NCI-H82 (cell line): ENCODE measurements around the gene PPP1R3G.

ENCODE experiments used
- DNase-seq: peaks from one replicate; lab custom pipeline; 2025; lab: John Stamatoyannopoulos, UW

PPP1R3G gene

DNA sequence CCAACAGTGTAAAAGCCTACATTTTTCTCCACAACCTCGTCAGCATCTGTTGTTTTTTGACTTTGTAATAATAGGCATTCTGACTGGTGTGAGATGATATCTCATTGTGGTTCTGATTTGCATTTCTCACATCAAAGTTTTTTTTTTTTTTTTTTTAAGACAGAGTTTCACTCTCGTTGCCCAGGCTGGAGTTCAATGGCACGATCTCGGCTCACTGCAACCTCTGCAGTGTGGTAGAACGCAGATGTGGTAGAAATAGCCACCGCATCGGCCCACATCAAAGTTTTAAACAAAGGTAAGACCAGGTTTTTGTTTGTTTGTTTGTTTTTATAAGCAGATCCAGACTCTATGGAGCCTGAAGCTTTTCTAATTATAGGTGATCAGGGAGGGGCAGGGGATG, 12.7 kb upstream of the PPP1R3G start:
- DNase-seq = no peak

DNA sequence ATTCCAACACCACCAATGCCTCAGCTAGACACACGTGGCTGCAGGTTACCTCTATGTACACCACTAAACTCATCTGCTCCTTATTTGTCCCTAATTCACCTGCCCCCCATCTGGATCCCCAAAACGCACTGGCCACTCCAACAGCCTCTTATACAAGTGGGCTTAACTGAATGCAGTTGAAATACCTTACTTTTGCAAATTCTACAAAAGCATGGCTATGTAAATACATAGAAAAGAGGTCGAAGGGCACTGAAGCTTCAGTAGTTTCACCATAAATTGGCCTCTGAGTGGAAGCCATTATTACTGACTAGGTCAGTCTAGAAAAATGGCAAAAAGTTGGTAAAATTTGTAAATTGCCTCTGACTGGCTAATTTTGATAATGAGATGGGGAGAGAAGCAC, 11.1 kb upstream of the PPP1R3G start:
- DNase-seq = no peak

DNA sequence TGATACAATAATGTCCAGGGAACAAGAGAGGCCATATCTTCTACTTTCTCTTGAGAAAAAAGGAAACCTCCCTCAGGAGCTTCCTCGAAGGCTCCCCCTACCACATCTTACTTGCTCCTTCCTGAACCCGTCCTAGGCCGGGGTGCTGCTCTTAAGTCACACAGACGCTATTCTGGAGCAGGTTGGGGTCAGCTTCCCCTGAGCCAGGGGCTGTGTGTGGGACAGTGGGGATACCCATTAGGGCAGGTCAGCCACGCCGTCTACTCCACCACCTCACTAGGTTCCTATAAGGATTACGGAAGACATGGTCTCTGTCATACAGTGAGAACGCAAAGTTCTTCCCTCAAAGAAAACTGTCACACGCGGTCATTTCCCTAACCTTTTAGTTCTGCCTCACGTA, 8.2 kb upstream of the PPP1R3G start:
- no peak for DNase-seq

DNA sequence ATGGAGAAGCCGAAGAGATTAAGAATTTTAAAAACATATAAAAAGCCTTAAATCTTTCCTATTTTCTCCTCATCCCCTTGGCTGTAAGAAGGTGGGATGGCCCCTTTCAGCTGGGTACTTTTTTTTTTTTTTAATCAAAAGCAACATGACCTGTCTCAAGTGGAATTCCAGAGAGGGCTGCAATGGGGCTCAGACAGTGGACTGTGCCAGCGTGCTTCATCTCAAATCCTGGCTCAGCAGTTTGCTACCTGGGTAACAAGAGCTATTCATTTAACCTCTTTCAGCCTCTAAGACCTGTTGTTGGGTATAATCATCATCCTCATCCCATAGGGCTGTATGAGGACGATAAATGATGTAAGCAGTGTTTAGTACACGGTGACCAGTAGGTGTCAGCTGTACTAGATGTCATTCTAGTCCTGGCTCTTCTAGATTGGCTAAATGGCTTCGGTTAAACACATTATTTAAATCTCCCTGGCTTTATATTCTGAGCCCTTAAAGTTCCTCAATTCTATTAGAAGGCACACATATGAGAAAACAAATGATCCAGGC, 6.9 kb upstream of the PPP1R3G start:
- DNase-seq = peak; percentile 35

DNA sequence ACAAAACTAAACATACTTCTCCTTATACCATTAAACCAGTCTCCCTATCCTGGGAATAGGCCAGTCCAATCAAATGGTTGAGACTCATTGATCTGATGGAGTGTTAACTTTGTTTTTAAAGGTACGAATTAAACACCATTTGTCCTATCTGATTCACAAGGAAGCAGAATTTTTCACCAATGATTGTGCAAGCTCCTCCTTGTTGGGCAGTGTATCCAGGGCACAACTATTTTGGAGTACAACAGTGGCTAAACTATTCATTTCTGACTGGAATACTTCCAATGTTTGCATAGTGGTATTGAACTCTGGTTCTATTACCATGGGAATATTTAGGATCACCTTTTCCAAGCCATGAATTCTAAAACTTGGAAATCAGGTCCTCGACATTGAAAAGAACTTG, 5.4 kb upstream of the PPP1R3G start:
- DNase-seq = no peak

DNA sequence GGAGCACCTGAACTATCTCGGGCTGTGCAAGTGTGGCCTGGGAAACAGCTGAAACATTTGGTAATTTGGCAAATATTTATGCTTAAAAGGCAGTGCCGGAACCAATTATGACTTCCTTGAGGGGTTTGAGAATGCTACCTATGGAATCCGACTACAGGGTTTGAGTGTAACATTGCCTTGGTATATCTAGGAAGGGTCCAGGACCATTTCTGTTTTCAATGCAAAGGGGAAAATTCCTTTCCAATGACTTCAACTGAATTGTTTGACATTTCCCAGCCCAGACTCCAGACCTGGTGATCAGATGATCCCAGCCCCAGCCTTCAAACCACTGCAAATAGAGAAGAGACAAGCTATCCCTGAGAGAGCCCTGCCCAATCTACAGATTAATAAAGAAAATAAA, 4.6 kb upstream of the PPP1R3G start:
- no peak for DNase-seq

DNA sequence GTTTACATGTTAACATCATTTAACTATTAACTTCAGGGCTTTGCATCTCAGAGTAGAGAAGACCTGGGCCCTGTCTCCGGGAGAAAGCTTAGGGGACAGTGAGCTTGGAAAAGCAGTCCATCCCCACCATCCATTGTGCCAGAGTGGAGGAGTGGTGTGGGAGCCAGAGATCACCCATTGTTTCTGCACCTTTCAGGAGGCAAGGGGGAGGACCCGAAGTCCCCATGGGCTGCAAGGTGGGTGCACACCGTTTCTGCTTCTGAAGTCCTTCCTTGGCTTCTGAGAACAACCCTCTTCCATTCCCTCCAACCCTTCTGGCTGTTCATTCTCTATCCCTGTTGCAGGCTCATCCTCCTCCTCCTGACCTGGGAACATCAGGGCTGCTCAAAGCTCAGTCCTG, 4.0 kb upstream of the PPP1R3G start:
- DNase-seq = no peak

DNA sequence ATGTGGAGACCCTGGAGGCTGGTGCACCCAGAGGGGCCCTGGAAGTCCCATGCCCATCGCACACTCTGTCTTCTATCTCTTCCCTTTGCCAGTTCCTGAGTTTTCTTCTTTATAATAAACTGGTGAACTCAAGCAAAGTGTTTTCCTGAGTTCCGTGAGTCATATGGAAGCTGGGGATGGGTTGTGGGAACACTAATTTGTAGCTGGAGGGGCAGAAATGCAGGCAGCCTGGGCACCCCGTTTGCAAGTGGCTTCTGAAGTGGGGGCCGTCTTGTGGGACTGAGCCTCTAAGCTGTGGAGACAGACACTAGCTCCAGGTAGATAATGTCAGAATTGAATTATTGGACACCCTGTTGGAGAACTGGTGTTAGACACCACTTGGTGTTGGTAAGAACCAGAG, 3.2 kb upstream of the PPP1R3G start:
- DNase-seq = no peak

DNA sequence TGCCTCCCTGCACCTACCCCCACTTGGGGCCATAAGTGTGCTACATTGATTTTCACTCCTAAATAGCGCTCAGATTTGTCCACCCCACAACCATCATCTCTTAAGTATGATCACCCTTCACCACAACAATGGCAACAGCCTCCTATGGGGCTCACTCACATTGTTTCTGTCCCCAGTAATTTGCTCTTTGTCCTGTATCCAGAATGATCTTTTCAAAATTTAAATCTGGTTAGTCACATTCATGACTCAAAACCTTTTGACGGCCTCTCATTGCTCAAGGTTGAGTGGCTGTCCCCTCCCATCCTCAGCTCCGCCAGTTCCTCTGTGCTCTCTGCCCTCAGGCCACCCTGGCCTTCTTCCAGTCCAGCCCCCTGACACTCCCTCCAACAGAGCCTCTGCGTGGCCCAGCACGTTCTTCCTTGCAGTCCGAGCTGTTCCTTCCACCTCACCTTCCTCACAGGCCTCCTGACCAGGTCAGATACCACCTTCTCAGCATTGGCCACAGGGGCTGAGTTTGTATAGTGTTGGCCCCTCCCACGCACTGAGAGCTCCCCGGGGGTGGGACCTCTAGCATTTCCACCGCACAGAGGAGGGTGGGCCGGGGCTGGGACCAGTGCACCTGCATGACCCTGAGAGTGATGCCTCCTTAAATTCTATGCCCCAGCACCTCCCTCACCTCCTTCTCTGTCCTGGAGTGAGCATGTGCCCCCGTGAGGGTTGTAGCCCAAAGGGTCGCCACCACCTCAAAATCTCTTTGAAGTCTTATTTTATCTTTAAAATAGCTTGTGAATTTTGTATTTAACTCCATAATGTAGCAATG, 2.4 kb upstream of the PPP1R3G start:
- DNase-seq = no peak

DNA sequence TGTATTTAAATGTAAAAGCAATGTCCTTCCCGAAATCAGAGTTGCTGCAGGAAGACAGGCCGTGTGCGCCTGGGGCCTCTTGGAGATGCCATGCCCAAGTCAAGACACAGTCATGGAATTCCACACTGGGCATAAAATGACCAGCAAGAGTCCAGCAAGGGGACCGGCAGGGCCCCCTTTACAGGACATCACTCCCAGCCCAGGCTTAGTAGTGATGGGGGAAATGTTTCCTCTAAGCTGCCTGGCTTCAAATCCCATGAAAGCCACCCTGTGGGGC, 1.9 kb upstream of the PPP1R3G start:
- no peak for DNase-seq

DNA sequence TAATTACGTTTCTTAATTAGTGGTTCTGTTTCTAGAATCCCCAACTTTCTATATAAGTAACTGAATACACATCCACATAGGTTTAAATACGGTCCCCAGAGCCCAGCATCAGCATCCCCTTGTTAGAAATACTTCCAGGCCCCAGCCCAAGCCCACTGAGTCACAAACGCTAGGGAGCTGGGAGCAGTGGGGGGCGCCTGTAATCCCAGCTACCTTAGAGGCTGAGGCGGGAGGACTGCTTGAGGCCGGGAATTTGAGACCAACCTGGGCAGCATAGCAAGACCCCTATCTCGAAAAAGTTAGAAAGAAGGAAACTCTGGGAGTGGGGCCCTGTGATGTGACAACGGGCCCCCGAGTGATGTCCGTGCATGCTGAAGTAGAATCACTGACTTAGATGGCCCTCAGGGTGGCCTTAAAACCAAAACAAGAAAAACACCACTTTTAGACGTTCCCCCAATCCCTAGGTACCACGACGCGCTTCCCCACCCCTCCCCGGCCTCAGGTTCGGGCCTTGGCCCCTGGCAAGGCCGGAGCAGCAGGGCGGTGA, 1.3 kb upstream of the PPP1R3G start:
- no peak for DNase-seq

DNA sequence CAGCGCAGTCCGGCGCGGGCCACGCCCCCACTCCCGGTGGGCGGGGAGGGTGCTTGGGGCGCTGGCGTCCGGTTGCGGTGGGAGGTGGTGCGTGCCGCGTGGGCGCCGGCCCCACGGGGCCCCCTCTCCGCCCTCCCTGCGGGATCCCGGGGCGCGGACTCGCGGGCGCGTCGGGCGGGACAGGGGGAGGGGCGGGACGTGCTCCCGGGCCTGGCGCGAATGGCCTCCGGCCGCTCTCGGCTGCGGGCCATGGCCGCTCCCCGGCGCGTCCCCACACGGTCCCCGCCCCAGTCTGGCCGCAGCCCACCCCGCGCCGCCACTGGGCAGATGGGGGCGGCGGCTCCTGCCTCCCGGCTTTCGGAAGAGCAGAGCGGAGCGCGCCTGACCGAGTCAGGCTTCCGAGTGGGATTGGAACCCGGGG, 771 bp upstream of the PPP1R3G start:
- DNase-seq = no peak

DNA sequence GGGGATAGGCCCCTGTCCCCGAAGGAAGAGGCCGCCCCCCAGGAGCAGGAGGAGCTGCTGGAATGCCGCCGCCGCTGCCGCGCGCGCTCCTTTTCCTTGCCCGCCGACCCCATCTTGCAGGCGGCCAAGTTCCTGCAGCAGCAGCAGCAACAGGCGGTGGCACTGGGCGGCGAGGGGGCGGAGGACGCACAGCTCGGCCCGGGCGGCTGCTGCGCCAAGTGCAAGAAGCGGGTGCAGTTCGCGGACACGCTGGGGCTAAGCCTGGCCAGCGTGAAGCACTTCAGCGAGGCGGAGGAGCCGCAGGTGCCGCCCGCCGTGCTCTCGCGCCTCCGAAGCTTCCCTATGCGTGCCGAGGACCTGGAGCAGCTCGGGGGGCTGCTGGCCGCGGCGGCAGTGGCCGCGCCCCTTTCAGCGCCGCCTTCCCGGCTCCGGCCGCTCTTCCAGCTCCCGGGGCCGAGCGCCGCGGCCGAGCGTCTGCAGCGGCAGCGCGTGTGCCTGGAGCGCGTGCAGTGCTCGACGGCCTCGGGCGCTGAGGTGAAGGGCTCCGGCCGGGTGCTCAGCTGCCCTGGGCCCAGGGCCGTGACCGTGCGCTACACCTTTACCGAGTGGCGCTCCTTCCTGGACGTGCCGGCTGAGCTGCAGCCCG, 630 bp downstream of the PPP1R3G start:
- peak; percentile 29 for DNase-seq

DNA sequence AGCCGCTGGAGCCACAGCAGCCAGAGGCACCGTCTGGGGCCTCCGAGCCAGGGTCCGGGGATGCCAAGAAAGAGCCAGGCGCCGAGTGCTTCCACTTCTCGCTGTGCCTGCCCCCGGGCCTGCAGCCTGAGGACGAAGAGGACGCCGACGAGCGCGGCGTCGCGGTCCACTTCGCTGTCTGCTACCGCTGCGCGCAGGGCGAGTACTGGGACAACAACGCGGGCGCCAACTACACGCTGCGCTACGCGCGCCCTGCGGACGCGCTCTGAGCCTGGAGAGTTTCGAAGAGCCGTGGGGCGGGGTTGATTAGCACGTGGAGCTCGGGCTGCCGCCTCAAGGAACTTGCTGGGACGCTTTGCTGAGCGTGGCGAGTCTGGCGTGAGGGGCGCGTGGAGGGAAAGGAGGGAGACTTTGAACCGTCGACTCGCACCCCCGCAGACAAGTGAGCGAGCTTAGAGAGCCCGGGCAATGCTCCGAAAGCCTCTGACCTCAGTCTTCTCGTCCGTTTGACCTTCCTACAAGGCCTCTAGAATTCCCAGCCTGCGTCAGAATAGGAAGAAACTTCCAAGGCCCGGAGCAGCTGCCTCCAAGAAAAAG, 1.3 kb downstream of the PPP1R3G start:
- DNase-seq = no peak

DNA sequence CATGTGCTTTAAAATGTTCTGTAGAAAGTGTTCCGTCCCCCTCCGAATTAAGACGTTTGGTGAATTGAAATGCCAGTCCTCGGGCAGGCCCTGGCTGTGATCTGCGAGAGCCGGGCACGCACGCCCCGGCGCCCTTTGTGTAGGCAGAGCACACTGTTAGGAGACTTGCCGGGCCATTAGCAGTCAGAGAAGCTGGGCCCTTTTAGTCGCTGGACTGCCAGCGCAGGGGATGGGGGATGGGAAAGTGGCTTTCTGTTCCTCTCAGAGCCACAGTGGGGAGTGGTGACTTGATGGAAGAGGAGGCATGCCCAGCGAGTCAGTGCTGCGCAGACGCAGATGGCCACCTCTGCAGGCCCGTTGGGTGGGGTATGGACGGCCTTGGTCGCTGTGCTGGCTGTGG, 2.2 kb downstream of the PPP1R3G start:
- DNase-seq = no peak

DNA sequence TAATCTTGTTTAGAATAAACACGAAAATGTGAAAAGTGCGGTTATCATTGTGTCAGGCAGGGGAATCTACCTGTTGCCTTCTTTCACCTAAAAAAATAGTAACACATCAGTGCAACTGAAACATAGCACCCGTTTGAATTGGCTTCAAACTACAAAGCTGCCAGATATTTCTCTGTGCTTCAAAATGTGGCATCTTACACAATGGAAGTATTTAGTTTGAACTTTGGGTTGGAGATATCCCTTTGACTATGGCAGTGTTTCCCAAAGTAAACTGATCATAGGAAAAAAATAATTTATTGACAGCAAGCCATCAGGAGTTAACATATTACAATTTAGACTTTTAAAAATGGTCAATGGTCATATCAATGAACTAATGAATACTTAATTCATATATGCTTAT, 3.6 kb downstream of the PPP1R3G start:
- DNase-seq = no peak

DNA sequence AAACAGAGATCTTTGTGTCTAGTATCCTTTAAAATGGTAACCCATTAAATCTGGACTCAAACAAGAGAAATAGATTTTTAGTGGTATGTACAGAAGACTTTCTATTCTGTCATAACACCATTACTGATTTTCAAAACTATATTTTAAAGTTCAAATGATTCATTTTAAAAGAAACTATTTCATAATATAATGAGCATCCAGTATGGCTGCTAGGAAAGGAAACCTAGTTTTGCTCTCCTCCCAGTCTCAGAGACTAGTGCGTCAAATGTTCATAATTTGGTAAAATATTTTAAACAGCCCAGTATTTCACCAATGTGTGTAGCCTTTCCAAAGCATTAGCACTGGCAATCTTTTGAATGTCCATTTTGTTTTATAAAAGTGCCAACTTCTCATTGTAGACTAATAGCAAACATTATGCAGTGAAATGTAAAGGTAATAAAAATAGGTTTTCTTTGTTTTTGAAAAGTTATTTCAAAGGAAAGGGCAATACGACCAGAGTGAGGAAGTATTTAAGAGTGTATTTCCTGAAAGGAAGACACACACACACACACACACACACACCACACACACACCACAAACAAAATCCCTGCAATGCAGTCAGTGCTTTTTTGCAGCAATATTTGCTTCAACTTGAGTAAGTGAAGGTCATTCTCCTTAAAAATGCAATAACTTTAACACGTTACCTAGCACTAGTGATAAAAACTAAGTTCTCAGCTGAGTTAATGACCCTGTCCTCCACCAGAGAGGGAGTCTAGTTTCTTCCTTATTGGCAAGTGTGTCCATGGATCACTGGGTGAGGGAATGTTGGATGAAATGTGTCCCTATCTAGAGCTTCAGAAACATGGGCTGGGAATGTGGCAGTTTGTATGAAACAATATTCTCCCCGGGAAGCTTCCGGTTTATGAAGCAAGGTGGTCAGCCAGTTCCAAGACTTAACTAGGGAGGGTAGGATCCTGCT, 4.6 kb downstream of the PPP1R3G start:
- no peak for DNase-seq

DNA sequence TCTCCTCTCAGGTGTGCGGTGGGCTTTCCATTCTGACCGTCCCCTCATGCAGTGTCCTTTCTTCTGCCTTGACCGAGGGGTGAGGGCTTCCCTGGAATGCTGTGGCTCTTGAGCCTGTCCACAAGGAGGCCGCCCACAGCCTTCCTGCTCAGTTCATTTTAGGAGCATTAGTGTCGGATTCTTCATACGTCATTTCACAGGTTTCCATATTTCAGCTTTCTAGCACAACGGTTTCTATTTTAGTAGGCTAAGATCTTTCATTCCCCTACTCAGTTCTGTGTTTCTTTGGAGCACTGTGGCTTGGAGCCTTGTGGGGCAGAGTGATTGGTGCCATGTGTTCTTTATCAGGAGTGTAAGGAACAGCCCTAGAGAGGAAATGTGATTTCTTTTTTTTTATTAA, 5.5 kb downstream of the PPP1R3G start:
- no peak for DNase-seq

DNA sequence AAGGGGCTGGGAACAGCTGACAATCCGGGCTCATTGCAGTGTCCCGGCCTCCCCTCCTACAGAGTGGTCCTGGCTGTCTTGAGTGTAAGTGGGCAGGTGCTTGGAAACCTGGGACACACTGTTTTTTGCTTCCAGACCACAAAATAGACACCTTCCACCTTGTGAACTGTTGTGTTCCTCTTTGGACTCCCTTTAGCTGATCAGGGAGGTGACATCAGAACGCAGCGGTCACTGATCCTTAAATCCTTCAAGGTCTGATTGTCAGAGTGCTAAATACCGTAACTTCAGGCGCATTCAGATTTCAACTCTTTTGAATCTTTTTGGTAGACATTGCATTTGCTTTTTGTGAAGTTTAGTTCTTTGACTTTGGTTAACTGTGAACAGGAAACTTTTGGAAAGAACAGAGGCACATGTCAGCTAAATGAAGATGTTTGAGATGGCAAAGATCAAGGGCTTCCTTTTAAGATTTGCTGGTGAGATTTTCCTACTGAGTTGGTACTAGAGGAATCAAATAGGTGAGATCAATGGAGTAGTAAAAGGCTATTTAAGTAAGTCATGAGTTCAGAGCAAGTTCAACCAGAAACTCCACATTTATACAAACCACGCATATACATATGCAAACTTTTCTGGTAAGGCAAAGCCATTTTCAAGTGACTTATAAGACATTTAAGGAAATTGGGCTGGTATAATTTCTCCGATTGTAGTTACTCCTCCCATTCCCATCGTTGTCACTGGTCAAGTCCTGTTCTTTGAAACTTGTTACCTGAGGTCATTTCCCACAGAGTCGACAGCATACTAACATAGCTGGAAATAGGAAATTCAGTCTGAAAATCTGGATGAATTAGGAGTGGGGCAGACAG, 6.3 kb downstream of the PPP1R3G start:
- DNase-seq = no peak

DNA sequence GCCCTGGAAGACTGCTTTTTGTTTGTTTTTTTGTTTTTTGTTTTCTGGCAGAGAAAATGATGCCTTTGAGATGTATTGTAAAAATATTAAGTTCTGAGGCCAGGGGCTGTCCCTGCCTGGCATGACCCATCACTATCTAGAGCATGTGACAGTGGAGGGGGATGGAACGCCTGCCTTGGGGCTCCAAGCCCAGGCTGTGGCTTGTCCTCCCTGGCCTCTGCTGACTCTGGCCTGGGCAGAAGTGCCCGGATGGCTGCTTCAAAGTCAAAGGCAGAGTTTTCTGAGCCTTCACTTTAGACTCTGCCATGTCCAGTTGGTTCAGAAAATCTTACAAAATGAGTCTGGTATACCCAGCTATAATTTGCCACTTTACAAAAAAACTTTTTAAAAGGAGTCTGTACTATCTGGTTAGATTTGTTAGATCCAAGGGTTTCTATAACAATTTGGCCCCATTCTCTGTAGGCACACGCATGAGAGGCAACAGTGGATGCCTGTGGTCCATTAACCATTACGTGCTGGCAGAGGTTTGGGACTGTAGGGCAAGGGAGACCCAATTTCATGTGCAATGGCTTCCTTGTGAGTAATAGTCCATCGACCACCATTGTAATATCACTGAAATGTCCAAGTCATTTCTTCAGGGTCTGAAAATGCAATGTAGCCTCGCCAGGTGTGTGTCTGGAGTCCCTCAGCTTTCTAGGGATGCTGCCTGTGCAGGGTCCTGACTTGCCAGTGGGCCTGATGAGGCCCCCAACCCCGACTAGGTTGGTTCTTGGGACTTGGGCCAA, 8.3 kb downstream of the PPP1R3G start:
- DNase-seq = no peak
